SK-N-SH treated with all-trans-retinoic acid at 6 μM for 48 hours (cell line): ENCODE measurements around the gene SMYD3.

Source experiments
- ATAC-seq: fragments of 200-7000 bp; cut with Tn5 transposase; 3 replicates; pipeline ENCODE4 v1.9.1; 2020; ENCODE audit warnings: mild to moderate bottlenecking, moderate library complexity
- ARNTL ChIP-seq: fragments of 450-650 bp; formaldehyde crosslinking; IDR thresholded peaks from 2 replicates; pipeline ENCODE4 v1.5.0; 2020; ENCODE audit warnings: low read depth, mild to moderate bottlenecking, moderate library complexity, borderline replicate concordance
- BACH2 ChIP-seq: fragments of 250-450 bp; sonication (Bioruptor Pico); IDR thresholded peaks from 2 replicates; pipeline ENCODE4 v1.9.0; 2021; ENCODE audit warnings: mild to moderate bottlenecking, borderline replicate concordance
- CREB5 ChIP-seq: fragments of 250-450 bp; sonication (Bioruptor Pico); IDR thresholded peaks from 2 replicates; pipeline ENCODE4 v1.5.1; 2020; ENCODE audit warnings: low read depth, mild to moderate bottlenecking, moderate library complexity
- CSDC2 ChIP-seq: fragments of 250-450 bp; sonication (Bioruptor Pico); IDR thresholded peaks from 2 replicates; pipeline ENCODE4 v1.5.0; 2020; ENCODE audit warnings: mild to moderate bottlenecking, moderate library complexity
- CSRNP3 ChIP-seq: fragments of 250-450 bp; sonication (Bioruptor Pico); IDR thresholded peaks from 2 replicates; pipeline ENCODE4 v1.5.1; 2021; ENCODE audit warnings: mild to moderate bottlenecking, moderate library complexity
- ESRRG ChIP-seq: fragments of 250-450 bp; sonication (Bioruptor Pico); IDR thresholded peaks from 2 replicates; pipeline ENCODE4 v1.6.1; 2021; ENCODE audit warnings: mild to moderate bottlenecking
- GLIS3 ChIP-seq: fragments of 250-450 bp; sonication (Bioruptor Pico); IDR thresholded peaks from 2 replicates; pipeline ENCODE4 v1.5.0; 2020; ENCODE audit warnings: mild to moderate bottlenecking, moderate library complexity
- ISL1 ChIP-seq: fragments of 250-450 bp; sonication (Bioruptor Pico); IDR thresholded peaks from 2 replicates; pipeline ENCODE4 v2.1.2; 2022; ENCODE audit warnings: mild to moderate bottlenecking, moderate library complexity
- OSR1 ChIP-seq: fragments of 250-450 bp; sonication (Bioruptor Pico); IDR thresholded peaks from 2 replicates; pipeline ENCODE4 v1.8.0; 2022; ENCODE audit warnings: moderate library complexity, mild to moderate bottlenecking, inconsistent platforms
- PATZ1 ChIP-seq: fragments of 250-450 bp; sonication (Bioruptor Pico); IDR thresholded peaks from 2 replicates; pipeline ENCODE4 v1.8.0; 2020; ENCODE audit warnings: mild to moderate bottlenecking, moderate library complexity, borderline replicate concordance
- POU6F1 ChIP-seq: fragments of 250-450 bp; sonication (Bioruptor Pico); IDR thresholded peaks from 2 replicates; pipeline ENCODE4 v1.8.0; 2021; ENCODE audit warnings: low read depth, mild to moderate bottlenecking, moderate library complexity, borderline replicate concordance
- PPARA ChIP-seq: fragments of 250-450 bp; sonication (Bioruptor Pico); IDR thresholded peaks from 2 replicates; pipeline ENCODE4 v1.5.0; 2020; ENCODE audit warnings: mild to moderate bottlenecking, borderline replicate concordance
- RARB ChIP-seq: fragments of 250-450 bp; sonication (Bioruptor Pico); IDR thresholded peaks from 2 replicates; pipeline ENCODE4 v1.8.0; 2021; ENCODE audit warnings: mild to moderate bottlenecking, moderate library complexity
- SNAI2 ChIP-seq: fragments of 250-450 bp; sonication (Bioruptor Pico); IDR thresholded peaks from 2 replicates; pipeline ENCODE4 v1.5.0; 2020; ENCODE audit warnings: mild to moderate bottlenecking, moderate library complexity
- TCF4 ChIP-seq: fragments of 250-450 bp; sonication (Bioruptor Pico); IDR thresholded peaks from 2 replicates; pipeline ENCODE4 v1.8.0; 2021; ENCODE audit warnings: mild to moderate bottlenecking, moderate library complexity, borderline replicate concordance
- TOX ChIP-seq: fragments of 250-450 bp; sonication (Bioruptor Pico); IDR thresholded peaks from 2 replicates; pipeline ENCODE4 v1.8.0; 2021; ENCODE audit warnings: mild to moderate bottlenecking, moderate library complexity, borderline replicate concordance
- TSHZ2 ChIP-seq: fragments of 250-450 bp; sonication (Bioruptor Pico); IDR thresholded peaks from 2 replicates; pipeline ENCODE4 v1.5.0; 2020; ENCODE audit warnings: mild to moderate bottlenecking, moderate library complexity
- ZC3H10 ChIP-seq: fragments of 250-450 bp; sonication (Bioruptor Pico); IDR thresholded peaks from 2 replicates; pipeline ENCODE4 v1.5.1; 2021; ENCODE audit warnings: mild to moderate bottlenecking, moderate library complexity
- ZFP30 ChIP-seq: fragments of 450-650 bp; formaldehyde crosslinking; IDR thresholded peaks from 2 replicates; pipeline ENCODE4 v1.5.0; 2022; ENCODE audit warnings: mild to moderate bottlenecking, moderate library complexity
- ZNF565 ChIP-seq: fragments of 450-650 bp; formaldehyde crosslinking; conservative IDR thresholded peaks from 2 replicates; pipeline ENCODE4 v1.5.0; 2020; ENCODE audit warnings: low read depth, mild to moderate bottlenecking, moderate library complexity
- ZNF70 ChIP-seq: fragments of 450-650 bp; formaldehyde crosslinking; IDR thresholded peaks from 2 replicates; pipeline ENCODE4 v1.5.0; 2020; ENCODE audit warnings: mild to moderate bottlenecking, moderate library complexity

SMYD3 gene

GRCh38 chr1:245956225-245956624, 550.9 kb downstream of the SMYD3 start (continued):
- TF ChIP-seq TSHZ2 (CRISPR knock-in tag), result no peak

GRCh38 chr1:245953876-245954660, 553.0 kb downstream of the SMYD3 start:
- ATAC-seq, result peak; percentile 55

GRCh38 chr1:245952383-245953026, 554.6 kb downstream of the SMYD3 start:
- ATAC-seq, result no peak
- TF ChIP-seq ARNTL, result no peak
- no peak for TF ChIP-seq ZFP30
- no peak for TF ChIP-seq GLIS3
- no peak for TF ChIP-seq ISL1
- TF ChIP-seq CSRNP3 (CRISPR knock-in tag), result no peak
- TF ChIP-seq ZC3H10, result no peak
- no peak for TF ChIP-seq PATZ1 (CRISPR knock-in tag)
- no peak for TF ChIP-seq CSDC2 (CRISPR knock-in tag)
- TF ChIP-seq TCF4 (CRISPR knock-in tag), result no peak
- no peak for TF ChIP-seq BACH2
- TF ChIP-seq RARB, result no peak
- no peak for TF ChIP-seq ESRRG (CRISPR knock-in tag)
- no peak for TF ChIP-seq OSR1 (CRISPR knock-in tag)
- no peak for TF ChIP-seq PPARA (CRISPR knock-in tag)
- TF ChIP-seq ZNF70, result no peak
- TF ChIP-seq TOX, result no peak
- TF ChIP-seq ZNF565 (CRISPR knock-in tag), result no peak
- no peak for TF ChIP-seq CREB5 (CRISPR knock-in tag)
- TF ChIP-seq POU6F1, result no peak
- no peak for TF ChIP-seq SNAI2
- TF ChIP-seq, all 23 proteins: peak for 0

More at GRCh38 chr1:245953876-245954660, 553.0 kb downstream of the SMYD3 start:
- no peak for TF ChIP-seq ISL1
- no peak for TF ChIP-seq BACH2
- TF ChIP-seq ZC3H10, result peak; percentile 81
